B cell (primary cell): ENCODE data around the gene ARL6IP5. TPM values are rescaled to one million over a fixed set of nuclear protein-coding genes. Genes with fewer than 3 reads are reported as not detected.

Experiments used
- ATAC-seq: fragments of 200-7000 bp; cut with Tn5 transposase; one replicate; pipeline ENCODE4 v1.10.0; 2021; ENCODE audit warnings: low read depth, mild to moderate bottlenecking, moderate number of reproducible peaks, moderate library complexity
- CTCF ChIA-PET: fragments of 350-600 bp; sonication (Branson Sonifier 250); formaldehyde crosslinking; loops from one replicate; lab custom pipeline; 2021; ENCODE audit warnings: antibody characterized with exemption, inconsistent platforms; lab: Charles Lee
- POLR2A ChIA-PET: fragments of 350-600 bp; sonication (Branson Sonifier 250); formaldehyde crosslinking; loops from one replicate; lab custom pipeline; 2021; ENCODE audit warnings: antibody characterized with exemption; lab: Charles Lee
- DNase-seq: peaks from one replicate; pipeline ENCODE4 v3.0.0; 2013
- H2AFZ ChIP-seq: 2 replicates; pipeline ENCODE4 v1.6.1; 2012; ENCODE audit warnings: mild to moderate bottlenecking, low read depth, low read length; ENCODE audit not compliant: insufficient read depth, poor library complexity, severe bottlenecking
- H3K27ac ChIP-seq, 2 donors: 1 replicate in 1 of 2; 2 replicates in 1 of 2; pipeline ENCODE4 v1.5.1; 2012 to 2013; ENCODE audit warnings: low read length in 2 of 2, mild to moderate bottlenecking in 2 of 2, moderate library complexity in 1 of 2
- H3K27me3 ChIP-seq, 4 experiments: fragments of 200-600 bp in 1 of 4; sonication (generic) in 1 of 4; replicated peaks in 1 of 4; 1 replicate in 2 of 4; 2 replicates in 2 of 4; pipeline versions ENCODE4 v1.6.1 to v1.7.0; 2013 to 2016; ENCODE audit warnings: low read length in 3 of 4, mild to moderate bottlenecking in 2 of 4, mixed read lengths in 1 of 4, moderate library complexity in 1 of 4; ENCODE audit not compliant: insufficient read depth in 4 of 4, control insufficient read depth in 3 of 4; ENCODE audit errors: control extremely low read depth in 1 of 4
- H3K36me3 ChIP-seq, 2 experiments: replicated peaks in 1 of 2; 1 replicate in 1 of 2; 2 replicates in 1 of 2; pipeline versions ENCODE4 v1.6.1 to v1.7.1; 2013; ENCODE audit warnings: low read length in 1 of 2; ENCODE audit not compliant: insufficient read depth in 2 of 2, control insufficient read depth in 1 of 2; ENCODE audit errors: control extremely low read depth in 1 of 2, extremely low read depth in 1 of 2
- H3K4me1 ChIP-seq, 2 donors: fragments of 200-600 bp in 1 of 2; sonication (generic) in 1 of 2; 1 replicate in 1 of 2; 2 replicates in 1 of 2; pipeline versions ENCODE4 v1.5.1 to v1.6.1; 2013 to 2017; ENCODE audit warnings: low read length in 2 of 2; ENCODE audit not compliant: control insufficient read depth in 2 of 2, insufficient read depth in 2 of 2
- H3K4me2 ChIP-seq: replicated peaks from 2 replicates; pipeline ENCODE3; 2012; ENCODE audit warnings: mild to moderate bottlenecking, low read depth, low read length; ENCODE audit not compliant: poor library complexity, severe bottlenecking
- H3K4me3 ChIP-seq, 5 experiments: fragments of 200-600 bp in 1 of 5; sonication (generic) in 1 of 5; 1 replicate in 3 of 5; 2 replicates in 2 of 5; pipeline versions ENCODE4 v1.5.1 to v1.7.0; 2011 to 2016; ENCODE audit warnings: low read length in 4 of 5, mild to moderate bottlenecking in 4 of 5, low read depth in 2 of 5, control low read depth in 1 of 5, moderate library complexity in 1 of 5; ENCODE audit not compliant: insufficient read depth in 1 of 5; ENCODE audit errors: control extremely low read depth in 1 of 5, extremely low read depth in 1 of 5
- H3K79me2 ChIP-seq: fragments of 200-600 bp; sonication (generic); one replicate; pipeline ENCODE4 v1.6.0; 2016; ENCODE audit warnings: low read length; ENCODE audit not compliant: control insufficient read depth, insufficient read depth
- H3K9ac ChIP-seq: fragments of 200-600 bp; sonication (generic); 2 replicates; pipeline ENCODE4 v1.6.1; 2017; ENCODE audit warnings: mild to moderate bottlenecking, low read length, moderate library complexity
- H3K9me3 ChIP-seq, 3 donors: one replicate each; pipeline versions ENCODE4 v1.6.1 to v1.7.1; 2013; ENCODE audit warnings: low read length in 2 of 3; ENCODE audit not compliant: control insufficient read depth in 2 of 3, insufficient read depth in 1 of 3; ENCODE audit errors: control extremely low read depth in 1 of 3
- H4K20me1 ChIP-seq: 2 replicates; pipeline ENCODE4 v1.6.0; 2012; ENCODE audit warnings: mild to moderate bottlenecking, low read length; ENCODE audit not compliant: insufficient read depth, control insufficient read depth, poor library complexity, severe bottlenecking
- H3K27ac Mint-ChIP-seq: one replicate; pipeline ENCODE4 v1.8.0; 2021; ENCODE audit warnings: mixed read lengths
- H3K27me3 Mint-ChIP-seq: one replicate; pipeline ENCODE4 v1.8.0; 2021; ENCODE audit warnings: mixed read lengths
- H3K4me1 Mint-ChIP-seq: one replicate; pipeline ENCODE4 v1.8.0; 2021; ENCODE audit warnings: mixed read lengths
- H3K4me3 Mint-ChIP-seq: one replicate; pipeline ENCODE4 v1.8.0; 2021; ENCODE audit warnings: mixed read lengths
- H3K9me3 Mint-ChIP-seq: one replicate; pipeline ENCODE4 v1.8.0; 2022; ENCODE audit warnings: mixed read lengths; ENCODE audit not compliant: insufficient read depth
- EZH2 ChIP-seq: IDR thresholded peaks from 2 replicates; pipeline ENCODE4 v1.6.1; 2012; ENCODE audit warnings: borderline replicate concordance, low read depth, mild to moderate bottlenecking, moderate library complexity, low read length; ENCODE audit not compliant: insufficient read depth, poor library complexity, severe bottlenecking
- WGBS: methylation state at CpG from one replicate; pipeline ENCODE4 v1.1.5; 2013; ENCODE audit warnings: missing lambda C conversion rate; ENCODE audit not compliant: insufficient coverage; 5-methylcytosine and 5-hydroxymethylcytosine counted together
- intact Hi-C: fragments of 100-400 bp; cut with micrococcal nuclease; formaldehyde crosslinking; loops from one replicate; pipeline ENCODE4 v1.10.0; 2022
- polyA plus RNA-seq: library from polyadenylated mRNA; depleted of rRNA; stranded (reverse); fragments of >200 nt; gene quantifications from 2 replicates; pipeline ENCODE4 v1.2.3, GENCODE V29; 2012
- total RNA-seq, 2 donors: library from RNA; stranded (reverse); fragments of 120-200 nt in 1 of 2; gene quantifications; 1 replicate in 1 of 2; 2 replicates in 1 of 2; pipeline versions ENCODE4 v1.2.3 to v1.2.4, GENCODE V29; 2013 to 2022
- TF ChIP-seq, protein P1 (sequence below): fragments of 200-600 bp; IDR thresholded peaks from one replicate; pipeline ENCODE4 v1.8.0; 2022; ENCODE audit warnings: antibody characterized with exemption, mild to moderate bottlenecking

ARL6IP5 gene
- total and polyA plus RNA-seq, 2 donors (not counting 1 experiment from before 2014, with no cell fraction given): 39.5 to 89.1 TPM

DNA sequence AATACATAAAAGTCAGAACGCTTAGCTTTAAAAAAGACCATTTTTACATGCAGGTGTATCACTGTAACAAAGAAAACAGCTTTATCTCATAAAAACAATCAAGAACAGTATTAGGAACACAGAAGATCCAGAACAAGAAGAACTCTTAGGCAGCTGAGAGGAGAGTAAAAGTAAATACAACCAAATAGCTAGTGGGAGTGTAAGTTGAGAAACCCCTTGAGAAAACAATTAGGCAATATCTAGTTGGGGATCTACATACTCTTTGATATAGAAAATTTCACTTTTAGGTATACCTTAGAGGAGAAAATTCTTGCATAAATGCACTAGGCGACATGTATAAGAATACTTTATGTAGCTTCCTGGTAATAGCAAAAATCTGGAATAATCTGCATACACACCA is 40.1 kb upstream of the ARL6IP5 start:
- CTCF ChIA-PET: interaction anchor here (0.6 to 1.2 kb wide), 2 partner anchors 32 to 56 kb away, joined by 3 read pairs; partner anchors contain the start of gene EOGT
- H3K9ac ChIP-seq: no peak overlapping the region
- WGBS: no CpG with 5 or more reads among the region's 2 CpGs
- ATAC-seq (no peak), DNase-seq (no peak)
- no peaks in the 10 kb centered on the region for H3K27me3 Mint-ChIP-seq
- POLR2A ChIA-PET: interaction anchor here (0.6 kb wide), 1 partner anchor 49 kb away, joined by 3 read pairs; no protein-coding TSS in a partner anchor
- H2AFZ ChIP-seq: no peak overlapping the region
- H3K27ac ChIP-seq: no peak overlapping the region
- no peaks in the 10 kb centered on the region for H3K9me3 ChIP-seq
- no peaks in the 10 kb centered on the region for H3K9me3 Mint-ChIP-seq
- H3K79me2 ChIP-seq: peaks cover 47% of the 10 kb centered on the region
- peaks cover 0 to 14% of the 10 kb centered on the region in 2 donors for H3K4me1 ChIP-seq
- peaks cover 22% of the 10 kb centered on the region for H3K4me1 Mint-ChIP-seq
- no peak for TF ChIP-seq EZH2
- TF ChIP-seq, protein P1, sequence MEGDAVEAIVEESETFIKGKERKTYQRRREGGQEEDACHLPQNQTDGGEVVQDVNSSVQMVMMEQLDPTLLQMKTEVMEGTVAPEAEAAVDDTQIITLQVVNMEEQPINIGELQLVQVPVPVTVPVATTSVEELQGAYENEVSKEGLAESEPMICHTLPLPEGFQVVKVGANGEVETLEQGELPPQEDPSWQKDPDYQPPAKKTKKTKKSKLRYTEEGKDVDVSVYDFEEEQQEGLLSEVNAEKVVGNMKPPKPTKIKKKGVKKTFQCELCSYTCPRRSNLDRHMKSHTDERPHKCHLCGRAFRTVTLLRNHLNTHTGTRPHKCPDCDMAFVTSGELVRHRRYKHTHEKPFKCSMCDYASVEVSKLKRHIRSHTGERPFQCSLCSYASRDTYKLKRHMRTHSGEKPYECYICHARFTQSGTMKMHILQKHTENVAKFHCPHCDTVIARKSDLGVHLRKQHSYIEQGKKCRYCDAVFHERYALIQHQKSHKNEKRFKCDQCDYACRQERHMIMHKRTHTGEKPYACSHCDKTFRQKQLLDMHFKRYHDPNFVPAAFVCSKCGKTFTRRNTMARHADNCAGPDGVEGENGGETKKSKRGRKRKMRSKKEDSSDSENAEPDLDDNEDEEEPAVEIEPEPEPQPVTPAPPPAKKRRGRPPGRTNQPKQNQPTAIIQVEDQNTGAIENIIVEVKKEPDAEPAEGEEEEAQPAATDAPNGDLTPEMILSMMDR: no peak
- H3K4me2 ChIP-seq: no peak overlapping the region
- no peak overlapping the region for H3K27ac Mint-ChIP-seq
- no peak overlapping the region for H3K4me3 Mint-ChIP-seq
- H3K36me3 ChIP-seq: peaks cover 17 to 74% of the 10 kb centered on the region in 2 experiments
- H3K4me3 ChIP-seq: no peak overlapping the region
- no peaks in the 10 kb centered on the region for H3K27me3 ChIP-seq
- H4K20me1 ChIP-seq: peaks cover 15% of the 10 kb centered on the region
- intact Hi-C loops: no loop called here

DNA sequence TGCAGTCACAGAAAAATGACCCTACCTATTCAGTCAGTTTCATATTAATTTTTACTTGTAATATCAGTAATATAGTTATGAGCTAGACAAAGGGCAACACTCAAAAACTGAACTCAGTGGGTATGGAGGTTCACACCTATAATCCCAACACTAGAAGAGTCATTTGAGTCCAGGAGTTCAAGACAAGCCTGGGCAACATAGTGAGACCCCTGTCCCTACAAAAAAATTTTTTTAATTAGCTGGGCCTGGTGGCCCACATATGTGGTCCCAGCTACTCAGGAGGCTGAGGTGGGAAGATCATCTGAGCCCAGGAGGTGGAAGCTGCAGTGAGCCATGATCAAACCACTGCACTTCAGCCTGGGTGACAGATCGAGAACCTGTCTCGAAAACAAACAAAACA is 35.7 kb upstream of the ARL6IP5 start:
- Mint-ChIP-seq H3K4me3 (peak overlapping the region; percentile 2), H3K4me1 (peaks cover 45% of the 10 kb centered on the region), H3K27me3 (no peaks in the 10 kb centered on the region), H3K9me3 (no peaks in the 10 kb centered on the region), H3K27ac (no peak overlapping the region)
- Histone ChIP-seq H3K4me1 (peaks cover 13 to 29% of the 10 kb centered on the region in 2 donors), H2AFZ (no peak overlapping the region), H3K27me3 (no peaks in the 10 kb centered on the region), H3K27ac (peak overlapping the region in 1 of 2 donors; percentile 46), H3K9me3 (no peaks in the 10 kb centered on the region), H3K9ac (no peak overlapping the region), H4K20me1 (peaks cover 22% of the 10 kb centered on the region), H3K36me3 (peaks cover 14 to 40% of the 10 kb centered on the region in 2 experiments), H3K4me3 (no peak overlapping the region), H3K79me2 (peaks cover 80% of the 10 kb centered on the region), H3K4me2 (no peak overlapping the region)
- no peak for DNase-seq
- CTCF ChIA-PET: interaction anchor here (1.2 to 1.5 kb wide), 2 partner anchors 14 to 35 kb away, joined by 3 read pairs; partner anchors contain the start of gene EOGT
- no peak for TF ChIP-seq EZH2
- TF ChIP-seq, protein P1: no peak
- intact Hi-C loops: no loop called here
- no peak for ATAC-seq
- WGBS: no CpG with 5 or more reads among the region's 2 CpGs
- POLR2A ChIA-PET: interaction anchor here (0.6 kb wide), 1 partner anchor 25 kb away, joined by 12 read pairs; no protein-coding TSS in a partner anchor
